Activated T-helper 1 cell treated with anti-CD3 and anti-CD28 coated beads, Interleukin-12 subunit alpha, Interleukin-12 subunit beta, Interleukin-2, Interleukin-4 antibody, amounts not matched to agents 30 ng/mL and 10 ng/mL and 1 ng/mL, durations not matched to agents 14 hours and 24 hours and 36 hours (primary cell): ENCODE measurements around the gene CXADR. TPM values are rescaled to one million over a fixed set of nuclear protein-coding genes. Genes with fewer than 3 reads are reported as not detected.
A peak's percentile ranks its signal among the peaks of the same experiment; 100 is the strongest.
"Not testable (repeated sequence)": the region's sequence is repeated elsewhere in the genome, so short reads cannot be mapped to it uniquely, and the experiment has no call there.

Source experiments
- DNase-seq: peaks from one replicate; pipeline ENCODE4 v3.0.0; 2021; ENCODE audit warnings: low spot score
- H3K27ac Mint-ChIP-seq: one replicate; pipeline ENCODE4 v1.8.0; 2021; ENCODE audit warnings: mild to moderate bottlenecking, mixed read lengths
- H3K27me3 Mint-ChIP-seq: one replicate; pipeline ENCODE4 v1.8.0; 2022; ENCODE audit warnings: mild to moderate bottlenecking, moderate library complexity, mixed read lengths; ENCODE audit not compliant: insufficient read depth
- H3K36me3 Mint-ChIP-seq: one replicate; pipeline ENCODE4 v1.8.0; 2021; ENCODE audit warnings: low read depth, mixed read lengths
- H3K4me1 Mint-ChIP-seq: one replicate; pipeline ENCODE4 v1.8.0; 2021; ENCODE audit warnings: low read depth, mixed read lengths
- H3K4me3 Mint-ChIP-seq: one replicate; pipeline ENCODE4 v1.8.0; 2021; ENCODE audit warnings: mild to moderate bottlenecking, moderate library complexity, mixed read lengths
- H3K9me3 Mint-ChIP-seq: one replicate; pipeline ENCODE4 v1.8.0; 2021; ENCODE audit warnings: mixed read lengths
- intact Hi-C: fragments of 100-400 bp; cut with micrococcal nuclease; formaldehyde crosslinking; loops from one replicate; pipeline ENCODE4 v1.15.1; 2024
- total RNA-seq: library from RNA; stranded (reverse); gene quantifications from 2 replicates; pipeline ENCODE4 v1.2.3, GENCODE V29; 2022

The CXADR gene
- total RNA-seq, 1 donor from 2014 or later = 0.18 TPM

DNA sequence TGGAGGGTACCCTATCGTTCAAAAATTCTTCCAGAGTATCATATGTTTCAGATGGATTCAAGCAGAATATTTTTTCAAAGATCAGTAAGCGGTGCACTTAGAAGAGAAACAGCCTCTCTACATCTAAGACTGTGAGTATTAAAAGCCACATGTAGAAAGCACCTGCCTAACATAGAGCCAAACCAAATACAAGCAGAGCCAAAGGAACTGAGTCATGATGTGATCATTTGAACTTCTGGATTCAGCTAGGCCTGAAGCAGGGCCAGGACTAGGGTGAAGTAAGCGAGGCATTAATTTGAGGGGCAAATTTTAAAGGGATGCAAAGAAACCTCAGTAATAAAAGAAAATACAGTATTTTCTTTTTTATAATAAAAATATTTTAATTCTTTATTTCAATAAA lies 23.3 kb upstream of the CXADR start:
- DNase-seq, H3K4me3 Mint-ChIP-seq, H3K9me3 Mint-ChIP-seq, H3K27me3 Mint-ChIP-seq, intact Hi-C loops, H3K27ac Mint-ChIP-seq, H3K36me3 Mint-ChIP-seq: not testable (repeated sequence)
- H3K4me1 Mint-ChIP-seq = peaks cover 33% of the 10 kb centered on the region

DNA sequence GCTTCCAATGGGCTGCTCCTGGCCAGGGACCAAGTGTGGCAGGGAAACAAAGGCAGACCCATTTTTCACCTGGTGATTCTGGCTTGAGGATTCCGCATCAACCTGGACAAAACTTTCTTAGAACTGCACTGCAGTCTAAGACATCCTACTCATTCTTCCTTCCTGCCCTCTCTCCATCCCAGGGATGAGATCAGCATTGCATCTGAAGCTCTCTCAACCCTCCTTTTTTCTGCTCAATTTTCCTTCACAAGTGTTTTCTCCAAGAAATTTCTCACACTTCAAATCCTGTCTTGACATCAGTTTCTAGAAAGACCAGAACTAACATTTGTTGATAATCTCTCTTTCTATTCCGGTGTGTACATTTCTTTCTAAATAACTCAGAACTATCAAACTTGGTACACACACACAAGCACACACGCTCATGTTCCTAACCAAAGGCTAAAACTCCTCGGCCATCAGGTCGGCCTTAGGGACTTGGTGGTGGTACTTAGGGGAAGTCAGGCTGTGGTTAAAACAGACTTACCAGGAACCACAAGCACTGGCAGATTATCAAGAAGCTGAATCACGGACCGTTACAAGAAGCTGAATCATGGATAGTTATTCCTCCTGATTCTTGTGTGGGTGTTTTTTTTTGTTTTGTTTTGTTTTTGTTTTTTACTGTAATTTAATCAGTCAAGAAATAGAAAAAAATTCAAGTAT lies 21.0 kb upstream of the CXADR start:
- Mint-ChIP-seq H3K4me3 (no peak overlapping the region), H3K9me3 (no peaks in the 10 kb centered on the region), H3K27ac (peak overlapping the region; percentile 49), H3K36me3 (no peaks in the 10 kb centered on the region), H3K4me1 (peaks cover 33% of the 10 kb centered on the region), H3K27me3 (peaks cover 10% of the 10 kb centered on the region)
- intact Hi-C loops = loop anchor here (2.0 kb wide), 1 partner anchor 21 kb away; the partner anchor contains the start of gene CXADR
- no peak for DNase-seq

DNA sequence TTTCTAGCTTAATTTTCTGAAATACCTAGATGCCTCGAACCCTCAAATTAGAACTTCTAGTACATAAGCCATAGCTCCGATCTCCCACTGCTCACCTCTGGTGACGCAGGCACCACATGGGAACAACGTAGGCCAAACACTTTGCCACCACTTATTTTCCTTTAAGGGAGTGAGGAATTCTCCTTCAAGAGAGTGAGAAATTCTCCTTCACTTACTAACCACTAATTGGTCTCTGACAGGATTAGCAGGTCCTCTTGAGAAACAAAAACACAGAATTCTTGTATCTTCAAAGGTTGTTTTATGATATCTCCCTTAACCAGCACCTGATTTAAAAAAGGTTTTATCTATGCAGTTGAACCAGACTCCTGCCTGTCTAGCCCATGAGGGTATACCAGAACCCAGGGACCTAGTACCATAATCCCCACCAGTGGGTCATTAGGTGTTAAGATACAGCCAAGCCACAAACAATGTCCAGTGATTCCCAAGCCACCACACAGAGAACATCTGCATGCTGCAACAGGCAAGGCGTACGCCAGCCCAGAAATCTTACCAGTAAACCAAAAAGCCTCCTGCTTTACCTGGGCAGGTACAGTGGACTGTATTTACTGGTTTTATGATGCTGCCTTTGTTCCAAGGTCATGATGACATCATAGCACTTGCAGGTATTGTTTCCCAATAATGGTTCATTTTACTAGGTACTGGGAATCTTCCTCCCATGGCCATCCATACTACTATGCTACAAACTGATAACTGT lies 20.3 kb upstream of the CXADR start:
- Mint-ChIP-seq H3K4me1 (peaks cover 32% of the 10 kb centered on the region), H3K9me3 (peaks cover 4% of the 10 kb centered on the region), H3K36me3 (no peaks in the 10 kb centered on the region), H3K27me3 (peaks cover 15% of the 10 kb centered on the region), H3K27ac (no peak overlapping the region), H3K4me3 (no peak overlapping the region)
- intact Hi-C loops = loop anchor here (2.0 kb wide), 1 partner anchor 20 kb away; the partner anchor contains the start of gene CXADR
- DNase-seq = no peak

DNA sequence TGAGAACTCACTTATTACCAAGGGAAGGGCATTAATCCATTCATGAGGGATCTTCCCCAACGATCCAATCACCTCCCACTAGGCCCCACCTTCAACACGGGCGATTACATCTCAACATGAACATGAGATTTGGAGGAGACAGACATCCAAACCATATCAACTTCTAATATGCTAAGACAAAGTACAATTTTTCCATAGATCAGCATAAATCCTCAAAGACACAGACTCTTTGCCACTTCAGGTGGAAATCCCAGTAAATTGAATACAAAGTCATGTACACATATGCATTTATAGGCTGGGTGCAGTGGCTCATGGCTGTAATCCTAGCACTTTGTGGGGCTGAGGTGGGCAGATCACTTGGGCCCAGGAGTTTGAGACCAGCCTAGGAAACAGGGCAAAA lies 18.8 kb upstream of the CXADR start:
- DNase-seq = no peak
- Mint-ChIP-seq H3K36me3 (no peaks in the 10 kb centered on the region), H3K4me3 (no peak overlapping the region), H3K4me1 (peaks cover 18% of the 10 kb centered on the region), H3K9me3 (peaks cover 4% of the 10 kb centered on the region), H3K27ac (no peak overlapping the region), H3K27me3 (peaks cover 15% of the 10 kb centered on the region)
- intact Hi-C loops = no loop called here

DNA sequence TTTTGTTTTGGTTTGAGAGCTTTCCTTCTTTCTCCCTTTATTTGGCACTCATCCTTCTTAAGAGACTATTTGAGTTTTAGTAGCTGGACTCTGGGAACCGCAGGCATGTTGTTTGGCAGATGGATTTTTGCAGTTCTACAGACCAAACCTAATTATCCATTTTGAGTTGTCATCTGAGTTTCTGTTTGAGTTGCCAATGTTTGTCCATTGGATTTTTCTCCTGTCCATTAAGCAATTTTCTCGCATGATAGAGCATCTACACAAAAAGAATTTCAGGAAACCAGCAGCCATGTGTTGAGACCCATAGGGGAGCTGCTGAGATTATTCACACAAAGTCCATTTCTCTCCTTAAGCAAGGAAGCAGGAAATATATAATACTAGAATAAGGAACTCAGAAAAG lies 17.2 kb upstream of the CXADR start:
- peaks cover 4% of the 10 kb centered on the region for H3K9me3 Mint-ChIP-seq
- no peak overlapping the region for H3K4me3 Mint-ChIP-seq
- H3K27me3 Mint-ChIP-seq = peaks cover 17% of the 10 kb centered on the region
- peaks cover 11% of the 10 kb centered on the region for H3K4me1 Mint-ChIP-seq
- no peak overlapping the region for H3K27ac Mint-ChIP-seq
- DNase-seq = no peak
- no peaks in the 10 kb centered on the region for H3K36me3 Mint-ChIP-seq
- intact Hi-C loops = no loop called here

DNA sequence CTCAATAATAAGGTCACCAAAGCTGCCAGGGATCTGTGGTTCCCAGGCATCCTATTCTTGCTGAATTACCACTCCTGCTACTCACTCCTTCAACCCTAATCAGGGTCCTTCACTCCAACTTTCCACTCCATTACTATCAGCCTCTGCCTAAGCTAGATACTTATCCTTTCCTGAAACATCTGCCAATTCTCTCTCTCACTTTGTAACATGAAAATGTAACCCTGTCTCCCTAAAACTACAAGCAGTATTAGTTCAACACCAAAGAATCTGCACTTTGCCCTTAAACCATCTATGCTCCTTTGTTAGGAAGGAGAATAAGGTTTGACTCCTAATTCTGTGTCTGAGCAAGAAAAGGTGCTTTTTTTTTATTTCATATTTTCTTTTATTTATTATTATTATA lies 15.5 kb upstream of the CXADR start:
- Mint-ChIP-seq H3K9me3 (peaks cover 4% of the 10 kb centered on the region), H3K4me1 (peaks cover 3% of the 10 kb centered on the region), H3K27me3 (peaks cover 17% of the 10 kb centered on the region), H3K4me3 (no peak overlapping the region), H3K27ac (no peak overlapping the region), H3K36me3 (no peaks in the 10 kb centered on the region)
- intact Hi-C loops = no loop called here
- DNase-seq = no peak

DNA sequence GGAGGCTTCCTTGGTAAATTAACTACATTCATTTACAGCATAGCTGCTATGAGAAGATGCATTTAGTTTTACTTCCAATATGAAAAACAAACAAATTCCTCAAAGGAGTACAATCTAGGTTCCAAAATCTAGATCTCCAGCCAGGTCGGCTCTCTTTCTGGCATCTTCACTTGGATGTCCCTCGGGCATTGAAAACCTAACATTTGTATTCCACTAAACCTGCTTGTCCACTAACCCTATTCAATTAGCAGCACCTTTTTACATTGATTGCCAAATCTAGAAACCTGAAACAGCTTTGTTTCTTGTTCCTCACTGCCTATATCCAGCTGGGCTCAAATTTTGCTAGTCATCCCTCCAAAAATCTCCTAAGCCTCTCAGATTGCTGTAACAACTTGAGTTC lies 14.3 kb upstream of the CXADR start:
- peaks cover 4% of the 10 kb centered on the region for H3K9me3 Mint-ChIP-seq
- H3K27ac Mint-ChIP-seq = no peak overlapping the region
- H3K4me3 Mint-ChIP-seq = no peak overlapping the region
- H3K4me1 Mint-ChIP-seq = no peaks in the 10 kb centered on the region
- peaks cover 17% of the 10 kb centered on the region for H3K27me3 Mint-ChIP-seq
- intact Hi-C loops = no loop called here
- no peak for DNase-seq
- no peaks in the 10 kb centered on the region for H3K36me3 Mint-ChIP-seq

DNA sequence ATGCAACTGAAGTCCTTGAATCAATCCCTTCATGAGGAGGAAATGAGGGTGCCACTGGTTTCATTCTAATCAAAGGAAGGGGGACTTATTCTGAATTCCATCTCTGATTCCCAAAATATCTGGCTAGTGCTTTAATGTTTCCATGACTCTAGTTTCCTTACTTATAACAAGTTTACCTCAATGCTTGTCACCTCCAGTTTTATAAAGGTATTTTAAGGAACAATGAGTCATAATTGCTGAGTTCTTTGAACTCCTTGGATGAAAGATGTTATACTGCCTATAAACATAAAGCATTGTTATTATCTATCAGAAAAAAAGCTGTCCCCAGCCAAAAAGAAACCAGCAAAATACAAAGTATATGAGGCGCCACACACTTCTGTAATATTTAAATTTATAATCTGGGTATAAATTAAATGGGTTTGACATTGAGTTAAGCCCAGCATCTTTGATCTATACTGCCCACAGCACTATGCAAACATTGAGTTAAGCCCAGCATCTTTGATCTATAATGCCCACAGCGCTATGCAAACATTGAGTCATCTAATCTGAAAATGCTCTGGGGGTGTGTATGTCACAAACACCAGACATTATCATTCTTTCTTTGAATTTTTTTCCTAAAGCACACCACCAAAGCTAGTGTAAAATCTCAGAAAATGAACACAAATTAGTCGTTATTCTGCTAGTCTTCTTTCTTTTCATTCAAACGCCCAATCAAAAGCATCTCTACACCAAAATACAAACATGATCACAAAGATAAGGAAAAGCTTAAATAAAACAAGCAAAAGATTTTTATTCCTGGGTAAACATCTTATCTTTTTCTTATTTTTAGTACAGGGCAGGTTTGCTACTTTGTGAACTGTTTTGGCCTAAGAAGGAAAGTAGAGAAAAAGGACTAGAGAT lies 11.5 kb upstream of the CXADR start:
- Mint-ChIP-seq H3K9me3 (peaks cover 4% of the 10 kb centered on the region), H3K4me3 (no peak overlapping the region), H3K4me1 (no peaks in the 10 kb centered on the region), H3K36me3 (no peaks in the 10 kb centered on the region), H3K27ac (no peak overlapping the region), H3K27me3 (peaks cover 9% of the 10 kb centered on the region)
- no peak for DNase-seq
- intact Hi-C loops = no loop called here

DNA sequence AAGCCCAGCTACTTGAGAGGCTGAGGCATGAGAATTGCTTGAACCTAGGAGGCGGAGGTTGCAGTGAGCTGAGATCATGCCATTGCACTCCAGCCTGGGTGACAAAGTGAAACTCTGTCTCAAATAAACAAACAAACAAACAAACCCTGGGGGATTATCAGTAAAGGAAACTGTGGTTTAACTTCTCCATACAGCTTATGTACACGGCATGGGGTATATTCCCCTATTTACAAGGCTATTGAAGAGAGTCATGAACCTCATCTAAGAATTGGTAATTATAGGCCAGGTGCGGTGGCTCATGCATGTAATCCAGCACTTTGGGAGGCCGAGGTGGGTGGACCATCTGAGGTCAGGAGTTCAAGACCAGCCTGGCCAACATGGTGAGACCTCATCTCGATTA lies 9.9 kb upstream of the CXADR start:
- intact Hi-C loops, H3K4me3 Mint-ChIP-seq, H3K27me3 Mint-ChIP-seq, H3K4me1 Mint-ChIP-seq, H3K9me3 Mint-ChIP-seq, DNase-seq, H3K36me3 Mint-ChIP-seq, H3K27ac Mint-ChIP-seq: not testable (repeated sequence)

DNA sequence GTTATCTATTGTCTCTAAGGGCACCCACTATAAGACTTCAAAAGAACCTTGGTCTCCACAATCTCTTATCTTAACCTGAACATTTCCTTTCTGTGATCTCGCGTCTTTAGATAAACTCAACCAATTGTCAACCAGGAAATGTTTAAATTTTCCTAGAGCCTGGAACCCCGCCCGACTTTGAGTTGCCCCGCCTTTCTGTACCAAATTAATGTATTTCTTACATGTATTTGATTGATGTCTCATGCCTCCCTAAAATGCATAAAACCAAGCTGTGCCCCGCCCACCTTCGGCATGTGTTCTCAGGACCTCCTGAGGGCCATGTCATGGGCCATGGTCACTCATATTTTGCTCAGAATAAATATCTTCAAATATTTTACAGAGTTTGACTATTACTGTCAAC lies 5.9 kb upstream of the CXADR start:
- no peak for DNase-seq
- Mint-ChIP-seq H3K36me3 (no peaks in the 10 kb centered on the region), H3K27ac (no peak overlapping the region), H3K27me3 (peaks cover 9% of the 10 kb centered on the region), H3K9me3 (no peaks in the 10 kb centered on the region), H3K4me1 (peaks cover under 1% of the 10 kb centered on the region), H3K4me3 (no peak overlapping the region)
- intact Hi-C loops = no loop called here

DNA sequence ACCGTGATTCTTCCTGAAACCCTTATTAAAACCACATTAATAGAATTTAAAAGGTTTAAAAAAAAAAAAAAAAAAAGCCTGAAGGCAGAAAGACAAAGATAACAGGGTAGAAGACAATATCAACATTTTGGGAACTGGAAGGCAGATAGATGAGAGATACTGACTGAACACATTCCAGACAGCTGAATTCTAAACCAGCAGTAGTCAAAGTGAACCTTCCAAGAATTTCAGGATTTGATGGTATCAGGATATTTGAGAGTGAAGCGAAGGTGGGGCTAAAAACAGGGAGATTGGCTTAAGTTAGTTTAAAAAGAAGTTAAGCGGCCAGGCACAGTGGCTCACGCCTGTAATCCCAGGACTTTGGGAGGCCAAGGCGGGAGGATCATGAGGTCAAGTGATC lies 5.3 kb upstream of the CXADR start:
- H3K9me3 Mint-ChIP-seq = no peaks in the 10 kb centered on the region
- H3K36me3 Mint-ChIP-seq = no peaks in the 10 kb centered on the region
- peaks cover 13% of the 10 kb centered on the region for H3K27me3 Mint-ChIP-seq
- no peak overlapping the region for H3K4me3 Mint-ChIP-seq
- H3K4me1 Mint-ChIP-seq = peaks cover 5% of the 10 kb centered on the region
- DNase-seq = no peak
- intact Hi-C loops = no loop called here
- no peak overlapping the region for H3K27ac Mint-ChIP-seq

DNA sequence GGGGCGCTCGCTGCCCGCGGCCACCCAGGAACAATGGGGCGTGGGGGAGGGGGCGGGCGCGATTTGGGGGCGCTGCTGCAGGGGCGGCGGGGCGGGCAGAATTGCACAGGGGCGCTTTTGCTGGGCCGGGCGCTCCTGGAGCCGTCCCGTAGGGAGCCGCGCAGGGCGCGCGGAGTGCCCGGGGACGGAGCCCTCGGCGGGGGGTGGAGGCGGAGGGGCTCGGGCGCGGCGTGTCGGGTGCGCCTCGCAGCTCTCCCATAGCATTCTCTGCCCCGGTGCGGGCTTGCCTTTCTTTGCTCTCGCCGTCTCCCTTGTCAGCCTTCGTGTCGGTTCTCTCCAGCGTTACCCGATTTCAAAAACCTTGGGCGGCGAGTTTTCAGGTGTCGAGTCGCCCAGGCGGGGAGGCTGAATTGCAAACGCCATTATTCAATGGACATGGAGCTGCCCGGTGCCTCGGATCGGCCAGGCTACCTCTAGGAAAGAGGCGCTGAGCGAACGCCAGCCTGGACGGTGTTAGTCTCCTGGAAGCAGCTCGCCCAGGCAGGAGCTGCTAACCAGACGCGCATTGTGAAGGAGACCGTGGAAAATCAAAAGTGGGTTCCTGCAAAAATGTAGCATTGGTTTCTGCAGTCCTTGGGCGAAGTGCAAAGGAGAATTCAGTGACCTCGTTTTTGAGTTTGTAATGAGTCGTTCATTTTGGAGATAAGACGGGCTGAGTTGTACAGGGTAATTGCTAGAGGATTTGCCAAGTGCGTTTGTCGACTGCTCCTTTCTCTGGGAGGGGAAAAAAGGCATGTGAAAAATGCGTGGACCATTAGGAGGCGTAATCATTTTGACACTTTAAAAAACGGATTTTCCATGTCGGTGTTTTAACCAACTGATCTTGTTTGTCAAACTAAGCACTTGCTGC lies 626 bp downstream of the CXADR start:
- peak overlapping the region; percentile 90 for H3K4me3 Mint-ChIP-seq
- no peaks in the 10 kb centered on the region for H3K9me3 Mint-ChIP-seq
- no peak overlapping the region for H3K27ac Mint-ChIP-seq
- no peak for DNase-seq
- intact Hi-C loops = loop anchor here (2.0 to 10.0 kb wide), 4 partner anchors 21 to 279 kb away; no protein-coding TSS in a partner anchor
- H3K4me1 Mint-ChIP-seq = peaks cover 17% of the 10 kb centered on the region
- peaks cover 45% of the 10 kb centered on the region for H3K27me3 Mint-ChIP-seq
- H3K36me3 Mint-ChIP-seq = no peaks in the 10 kb centered on the region
